Measurements from ENCODE around the gene SELENOM. TPM values are rescaled to one million over a fixed set of nuclear protein-coding genes. Genes with fewer than 3 reads are reported as not detected.
"Not testable (repeated sequence)": the region's sequence is repeated elsewhere in the genome, so short reads cannot be mapped to it uniquely, and the experiment has no call there.

SELENOM gene
- polyA plus RNA-seq, 5 donors = 7.6 to 31.3 (median 9.3) TPM

DNA sequence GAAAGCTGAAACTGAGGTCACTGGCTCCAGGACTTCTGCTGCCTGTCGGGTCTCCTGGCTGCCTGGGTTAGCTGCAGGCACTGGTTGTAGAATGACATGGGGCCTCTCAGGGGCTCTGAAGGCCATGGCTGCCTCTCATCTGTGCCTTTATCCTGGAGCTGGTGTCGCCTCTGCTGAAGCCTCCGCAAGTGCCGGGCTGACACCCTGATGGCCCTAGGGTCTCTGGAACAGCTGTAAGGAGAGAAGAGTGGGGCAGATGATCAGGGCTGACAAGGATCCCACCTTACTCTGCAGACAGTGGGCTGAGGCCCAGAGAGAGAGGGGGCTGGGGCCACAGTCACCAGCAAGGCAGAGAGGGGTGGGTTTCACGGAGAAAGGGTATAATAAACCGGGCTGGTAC, 28.3 kb upstream of the SELENOM start:
- DNase-seq = no peak

- no peak for DNase-seq
Measured at GRCh38 chr22:31134688-31135087, 27.3 kb upstream of the SELENOM start.

- DNase-seq = no peak
Measured at GRCh38 chr22:31133911-31134310, 26.5 kb upstream of the SELENOM start.

GRCh38 chr22:31130873-31131272, 23.5 kb upstream of the SELENOM start:
- no peak for DNase-seq

DNA sequence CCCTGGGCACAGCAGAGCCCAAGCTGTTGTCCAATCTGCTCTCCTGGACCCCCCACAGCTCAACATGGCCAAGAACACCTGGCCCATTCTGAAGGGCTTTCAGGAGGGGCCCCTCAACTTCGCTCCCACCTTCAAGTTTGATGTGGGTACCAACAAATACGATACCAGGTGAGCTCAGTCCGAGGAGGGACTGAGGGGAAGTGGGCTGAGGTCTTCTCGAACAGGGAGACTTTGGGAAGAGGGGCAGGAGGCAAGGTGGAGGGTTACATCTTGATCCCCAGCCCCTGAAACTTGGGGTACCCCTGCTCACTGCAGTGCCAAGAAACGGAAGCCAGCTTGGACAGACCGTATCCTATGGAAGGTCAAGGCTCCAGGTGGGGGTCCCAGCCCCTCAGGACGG, 20.8 kb upstream of the SELENOM start:
- DNase-seq = no peak

DNA sequence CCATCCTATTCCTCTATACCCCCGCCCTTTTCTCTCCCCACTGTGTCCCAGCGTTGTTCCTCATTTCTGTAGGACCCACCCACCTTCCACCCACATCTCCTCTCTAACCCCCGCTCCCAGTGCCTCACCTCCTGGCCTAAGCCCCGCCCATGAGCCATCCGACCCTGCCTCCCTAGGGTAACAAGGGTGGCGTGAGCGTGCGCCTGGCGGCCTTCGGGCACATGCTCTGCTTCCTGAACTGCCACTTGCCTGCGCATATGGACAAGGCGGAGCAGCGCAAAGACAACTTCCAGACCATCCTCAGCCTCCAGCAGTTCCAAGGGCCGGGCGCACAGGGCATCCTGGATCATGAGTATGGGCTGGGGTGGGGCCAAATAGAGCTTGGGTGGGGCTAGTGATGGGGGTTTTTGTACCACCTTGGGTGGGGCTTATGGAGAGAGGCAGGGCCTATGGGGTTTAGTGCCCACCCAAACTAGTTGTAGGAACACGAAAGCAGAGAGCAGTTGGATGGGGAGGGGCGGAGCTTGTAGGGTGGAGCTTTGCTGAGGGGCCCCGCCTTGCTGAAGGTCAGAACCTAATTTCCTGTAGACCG, 19.9 kb upstream of the SELENOM start:
- no peak for DNase-seq

- no peak for DNase-seq
Measured at GRCh38 chr22:31126869-31127175, 19.5 kb upstream of the SELENOM start.

DNA sequence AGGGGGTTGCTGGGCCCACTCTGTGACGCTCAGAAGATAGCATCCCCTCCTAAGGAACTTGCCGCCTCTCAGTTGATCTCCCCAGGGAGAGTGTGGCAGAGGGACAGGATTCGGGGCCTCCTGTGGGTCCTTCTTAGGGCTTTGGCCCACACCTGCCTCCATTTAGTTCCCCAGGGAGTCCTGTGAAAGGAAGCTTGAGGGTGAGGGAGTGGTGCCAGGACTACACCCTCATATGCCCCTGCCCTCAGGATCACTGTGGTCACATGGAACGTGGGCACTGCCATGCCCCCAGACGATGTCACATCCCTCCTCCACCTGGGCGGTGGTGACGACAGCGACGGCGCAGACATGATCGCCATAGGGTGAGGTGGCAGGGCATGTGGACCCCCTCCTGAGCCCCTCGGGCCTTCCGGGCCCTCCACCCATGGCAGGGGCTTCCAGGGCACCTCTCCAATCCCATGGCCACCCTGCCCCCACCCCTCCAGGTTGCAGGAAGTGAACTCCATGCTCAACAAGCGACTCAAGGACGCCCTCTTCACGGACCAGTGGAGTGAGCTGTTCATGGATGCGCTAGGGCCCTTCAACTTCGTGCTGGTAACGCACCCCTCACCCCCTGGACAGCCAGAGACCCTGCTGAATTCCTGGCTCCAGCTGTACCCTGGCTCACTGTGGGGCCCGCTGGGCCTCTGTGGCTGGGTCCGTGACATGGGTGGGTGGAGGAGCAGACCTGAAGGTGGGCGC, 18.9 kb upstream of the SELENOM start:
- no peak for DNase-seq

GRCh38 chr22:31125521-31126117, 18.3 kb upstream of the SELENOM start:
- DNase-seq = no peak

GRCh38 chr22:31124811-31125465, 17.6 kb upstream of the SELENOM start:
- DNase-seq = no peak

DNA sequence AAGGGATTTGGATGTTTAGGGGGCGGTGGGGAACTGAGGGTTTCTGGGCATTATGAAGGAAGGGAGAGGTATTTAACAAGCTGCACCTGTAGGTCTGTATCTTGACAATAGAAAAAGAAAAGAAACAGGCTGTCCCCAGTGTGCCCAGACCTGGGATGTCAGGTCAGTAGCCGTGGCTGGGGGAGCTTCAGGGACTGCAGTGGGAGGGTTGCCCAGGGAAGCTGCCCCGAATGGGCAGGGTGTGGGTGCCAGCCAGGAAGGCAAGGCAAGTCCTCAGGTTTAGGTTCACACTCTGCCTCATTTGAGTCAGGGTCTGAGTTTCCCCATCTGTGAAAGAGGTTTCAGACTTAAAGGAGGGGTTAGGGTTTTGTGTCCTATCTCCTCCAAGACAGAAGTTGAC, 16.9 kb upstream of the SELENOM start:
- DNase-seq = no peak

DNA sequence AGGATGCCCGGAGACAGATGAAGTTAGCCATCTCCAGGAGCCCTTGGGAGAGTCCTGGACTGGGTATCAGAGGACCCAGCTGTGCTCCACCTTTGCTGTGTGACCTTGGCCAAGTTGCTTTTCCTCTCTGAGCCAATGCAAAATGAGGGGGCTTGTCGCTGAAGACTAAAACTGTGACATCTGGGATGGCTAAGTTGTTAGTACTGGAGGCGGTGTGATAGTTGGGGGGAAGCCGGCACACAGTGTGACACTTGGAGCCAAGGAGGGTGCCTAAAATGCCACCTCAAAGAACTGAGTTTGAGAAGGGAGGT, 15.9 kb upstream of the SELENOM start:
- no peak for DNase-seq

GRCh38 chr22:31122532-31123291, 15.3 kb upstream of the SELENOM start, which contains the start of gene INPP5J:
Gene INPP5J (plus strand): TSS chr22:31122966. CDS start chr22:31123015, 49 bp downstream.
- no peak for DNase-seq

DNA sequence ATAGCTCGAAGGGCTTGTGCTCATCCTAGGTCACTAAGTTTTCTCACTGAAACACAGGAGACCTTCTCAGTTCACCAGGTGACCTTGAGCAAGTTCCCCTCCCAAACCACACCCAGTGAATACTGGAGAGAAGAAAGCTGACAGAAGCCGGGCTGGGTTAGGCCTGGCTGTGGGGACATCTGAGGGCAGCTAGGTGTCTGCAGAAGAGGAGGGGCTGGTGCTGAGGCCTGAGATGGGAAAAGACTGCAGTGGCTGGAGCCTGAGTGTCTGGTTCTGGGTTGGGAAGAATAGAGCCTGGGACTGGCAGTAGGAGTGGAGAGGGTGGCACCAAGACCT, 14.8 kb upstream of the SELENOM start:
- no peak for DNase-seq

- DNase-seq = no peak
Measured at GRCh38 chr22:31121403-31121802, 14.0 kb upstream of the SELENOM start.

DNA sequence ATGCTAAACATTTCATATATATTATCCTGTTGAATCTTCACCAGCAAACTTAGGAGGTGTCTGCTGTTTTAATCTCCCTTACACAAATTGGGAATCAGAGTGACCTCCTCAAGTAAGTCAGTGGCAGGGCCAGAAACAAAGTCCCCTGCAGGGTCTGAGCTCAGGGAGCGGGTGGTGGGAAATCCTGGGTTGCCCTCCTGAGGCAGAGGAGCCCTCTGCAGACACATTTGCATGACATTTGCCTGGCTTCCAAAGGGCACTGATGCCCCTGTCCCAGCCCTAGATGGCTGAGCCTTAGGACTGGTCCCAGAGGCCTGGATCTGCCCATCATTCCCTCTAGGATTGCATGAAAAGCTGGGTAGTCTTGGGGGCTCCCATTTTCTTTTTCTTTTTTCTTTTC, 13.3 kb upstream of the SELENOM start:
- DNase-seq = no peak

DNA sequence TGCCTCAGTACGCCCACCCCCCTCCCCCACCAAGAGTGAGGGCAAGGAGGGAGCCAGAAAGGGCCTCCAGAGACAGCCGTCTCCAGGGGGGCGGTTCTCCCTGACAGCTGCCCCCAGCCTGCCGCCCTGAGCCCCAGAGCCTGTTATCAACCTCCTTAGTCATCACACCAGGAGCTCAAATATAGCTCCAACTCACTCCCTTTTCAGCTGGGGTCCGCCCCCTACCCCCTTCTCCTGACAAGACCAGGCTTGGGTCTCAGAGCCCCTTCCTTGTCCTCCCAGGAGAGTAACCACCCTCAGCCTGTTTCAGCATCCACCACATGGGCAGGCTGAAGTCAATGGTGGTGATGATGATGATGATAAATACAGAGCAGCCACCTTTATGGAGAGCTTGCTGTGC, 12.9 kb upstream of the SELENOM start:
- no peak for DNase-seq

GRCh38 chr22:31119026-31119717, 11.8 kb upstream of the SELENOM start:
- DNase-seq = no peak

- DNase-seq = no peak
Measured at GRCh38 chr22:31118046-31118820, 10.9 kb upstream of the SELENOM start.

DNA sequence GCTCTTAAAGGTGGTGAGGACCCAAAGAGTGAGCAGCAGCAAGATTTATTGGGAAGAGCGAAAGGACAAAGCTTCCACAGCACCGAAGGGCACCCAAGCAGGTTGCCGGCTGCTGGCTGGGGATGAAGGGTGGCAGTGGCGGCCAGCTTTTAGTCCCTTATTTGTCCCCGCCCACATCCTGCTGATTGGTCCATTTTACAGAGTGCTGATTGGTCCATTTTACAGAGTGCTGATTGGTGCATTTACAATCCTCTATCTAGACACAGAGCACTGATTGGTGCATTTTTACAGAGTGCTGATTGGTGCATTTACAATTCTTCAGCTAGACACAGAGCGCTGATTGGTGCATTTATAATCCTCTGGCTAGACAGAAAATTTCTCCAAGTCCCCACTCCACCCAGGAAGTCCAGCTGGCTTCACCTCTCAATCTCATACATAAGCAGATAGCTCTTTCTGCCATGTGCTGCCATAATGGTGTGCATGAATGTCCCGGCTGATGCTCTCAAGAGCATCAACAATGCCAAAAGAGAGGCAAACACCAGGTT, 5.3 kb upstream of the SELENOM start:
- not testable (repeated sequence) for DNase-seq

DNA sequence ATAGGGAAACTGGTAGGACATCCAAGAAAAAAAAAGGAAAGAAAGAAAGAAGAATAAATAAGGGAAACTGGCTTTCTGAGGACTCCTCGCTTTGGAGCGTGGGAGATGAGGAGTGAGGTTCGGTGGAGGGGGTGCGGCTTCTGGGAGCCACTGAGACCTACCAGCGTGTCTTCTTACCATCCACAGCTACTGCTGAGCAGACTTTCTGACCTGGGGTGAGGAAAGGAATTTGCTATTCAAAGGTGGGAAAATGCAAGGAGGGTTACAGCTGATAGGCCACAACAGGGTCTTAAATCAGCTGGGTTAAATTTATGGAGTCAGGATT, 488 bp upstream of the SELENOM start:
- DNase-seq = no peak

Data from right lung (tissue), 5 donors.